Gastrocnemius medialis (tissue), 4 donors: Measurements from ENCODE around the gene FBXW9. TPM values are rescaled to one million over a fixed set of nuclear protein-coding genes. Genes with fewer than 3 reads are reported as not detected.

Experiments used
- ATAC-seq, 2 donors: fragments of 150-250 bp; one replicate each; pipeline ENCODE4 v1.9.1; 2016
- DNase-seq, 2 donors: peaks; one replicate each; pipeline ENCODE4 v3.0.0-alpha.2; 2019
- H3K27ac ChIP-seq, 4 donors: fragments of 200-600 bp; sonication (generic); 1 replicate in 1 of 4; 2 replicates in 3 of 4; pipeline ENCODE4 v1.5.1; 2016 to 2018; ENCODE audit warnings: mild to moderate bottlenecking in 2 of 4, moderate library complexity in 1 of 4
- H3K27me3 ChIP-seq, 3 donors: fragments of 200-600 bp; sonication (generic) in 2 of 3; 1 replicate in 1 of 3; 2 replicates in 2 of 3; pipeline versions ENCODE4 v1.5.1 to v1.6.0; 2016 to 2019; ENCODE audit warnings: mild to moderate bottlenecking in 1 of 3, moderate library complexity in 1 of 3
- H3K36me3 ChIP-seq, 2 donors: fragments of 200-600 bp; sonication (generic) in 1 of 2; one replicate each; pipeline ENCODE4 v1.5.1; 2017 to 2018
- H3K4me1 ChIP-seq, 2 donors: fragments of 200-600 bp; sonication (generic) in 1 of 2; one replicate each; pipeline ENCODE4 v1.5.1; 2016 to 2017; ENCODE audit warnings: mild to moderate bottlenecking in 2 of 2
- H3K4me3 ChIP-seq, 4 donors: fragments of 200-600 bp; sonication (generic) in 3 of 4; 1 replicate in 1 of 4; 2 replicates in 3 of 4; pipeline ENCODE4 v1.5.1; 2016 to 2019; ENCODE audit warnings: mild to moderate bottlenecking in 2 of 4
- H3K9me3 ChIP-seq, 3 donors: fragments of 200-600 bp; sonication (generic) in 2 of 3; 1 replicate in 1 of 3; 2 replicates in 2 of 3; pipeline ENCODE4 v1.5.1; 2016 to 2019
- POLR2A ChIP-seq, 2 donors: fragments of 450-650 bp; IDR thresholded peaks; one replicate each; pipeline ENCODE4 v1.6.1; 2017; ENCODE audit warnings: antibody characterized with exemption in 2 of 2, mild to moderate bottlenecking in 2 of 2, moderate library complexity in 2 of 2
- in situ Hi-C, 4 donors: fragments of 200-750 bp; cut with MboI; loops; one replicate each; pipeline versions ENCODE4 v1.15.0 to v1.8.0; 2017; ENCODE audit warnings: low sequenced_read_pairs in 4 of 4
- intact Hi-C: fragments of 100-400 bp; cut with DNase I; formaldehyde crosslinking; loops from one replicate; pipeline ENCODE4 v1.15.1; 2023; ENCODE audit warnings: low total_unique reads
- total RNA-seq, 4 donors: library from RNA; depleted of rRNA; stranded (reverse); fragments of >200 nt; gene quantifications; one replicate each; pipeline versions ENCODE4 v1.1.0 to v1.2.3, GENCODE V29; 2016
- TF ChIP-seq, protein P1 (sequence below), 5 experiments: fragments of 450-650 bp in 3 of 5; fragments of 200-600 bp in 2 of 5; sonication (generic) in 2 of 5; IDR thresholded peaks in 4 of 5; conservative IDR thresholded peaks in 1 of 5; 1 replicate in 4 of 5; 2 replicates in 1 of 5; pipeline ENCODE4 v1.5.1; 2016 to 2019; ENCODE audit warnings: antibody characterized with exemption in 5 of 5, mild to moderate bottlenecking in 3 of 5, moderate library complexity in 3 of 5

FBXW9 gene
- total RNA-seq, 4 donors from 2014 or later: 2.5 to 5.8 (median 3.3) TPM

DNA sequence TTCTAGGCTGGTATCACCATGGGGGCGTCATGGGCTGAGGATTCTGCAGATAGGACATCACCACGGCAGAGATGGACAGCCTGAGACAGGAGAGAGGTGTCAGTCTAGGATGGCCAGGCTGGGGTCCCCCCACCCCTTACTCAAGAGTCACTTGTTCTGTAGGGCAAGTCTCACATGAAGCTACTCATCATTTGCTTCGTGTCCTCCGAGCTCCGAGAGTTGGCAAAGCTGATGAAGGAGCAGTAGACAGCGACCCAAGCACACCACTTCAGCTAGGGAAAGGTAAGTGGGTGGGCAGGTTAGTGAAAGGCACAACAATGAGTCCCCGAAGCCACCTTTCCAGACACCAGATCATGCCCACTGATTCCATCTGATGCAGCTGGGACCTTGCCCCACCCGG, 28.1 kb downstream of the FBXW9 start:
- no peaks in the 10 kb centered on the region for H3K27me3 ChIP-seq
- peak overlapping the region; percentile 79 to 99 (median 94) for H3K4me3 ChIP-seq
- peaks cover 0 to 38% of the 10 kb centered on the region in 2 donors for H3K36me3 ChIP-seq
- DNase-seq (no peak), ATAC-seq (no peak)
- peaks cover 33 to 36% of the 10 kb centered on the region in 2 donors for H3K4me1 ChIP-seq
- H3K9me3 ChIP-seq: no peaks in the 10 kb centered on the region
- in situ Hi-C loops: no loop called here
- intact Hi-C loops: loop anchor here (2.0 to 5.0 kb wide), 4 partner anchors 58 to 871 kb away; partner anchors contain the start of genes ZNF490, ZNF491, ZNF564 and ZNF791
- TF ChIP-seq, protein P1, sequence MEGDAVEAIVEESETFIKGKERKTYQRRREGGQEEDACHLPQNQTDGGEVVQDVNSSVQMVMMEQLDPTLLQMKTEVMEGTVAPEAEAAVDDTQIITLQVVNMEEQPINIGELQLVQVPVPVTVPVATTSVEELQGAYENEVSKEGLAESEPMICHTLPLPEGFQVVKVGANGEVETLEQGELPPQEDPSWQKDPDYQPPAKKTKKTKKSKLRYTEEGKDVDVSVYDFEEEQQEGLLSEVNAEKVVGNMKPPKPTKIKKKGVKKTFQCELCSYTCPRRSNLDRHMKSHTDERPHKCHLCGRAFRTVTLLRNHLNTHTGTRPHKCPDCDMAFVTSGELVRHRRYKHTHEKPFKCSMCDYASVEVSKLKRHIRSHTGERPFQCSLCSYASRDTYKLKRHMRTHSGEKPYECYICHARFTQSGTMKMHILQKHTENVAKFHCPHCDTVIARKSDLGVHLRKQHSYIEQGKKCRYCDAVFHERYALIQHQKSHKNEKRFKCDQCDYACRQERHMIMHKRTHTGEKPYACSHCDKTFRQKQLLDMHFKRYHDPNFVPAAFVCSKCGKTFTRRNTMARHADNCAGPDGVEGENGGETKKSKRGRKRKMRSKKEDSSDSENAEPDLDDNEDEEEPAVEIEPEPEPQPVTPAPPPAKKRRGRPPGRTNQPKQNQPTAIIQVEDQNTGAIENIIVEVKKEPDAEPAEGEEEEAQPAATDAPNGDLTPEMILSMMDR (IDR thresholded peaks at IDR 0.05 in 4 of 5, conservative IDR thresholded peaks at IDR 0.05 in 1 of 5): no peak
- no peak for TF ChIP-seq POLR2A (IDR thresholded peaks at IDR 0.05)
- H3K27ac ChIP-seq: peak overlapping the region; percentile 95 to 99 (median 98)

DNA sequence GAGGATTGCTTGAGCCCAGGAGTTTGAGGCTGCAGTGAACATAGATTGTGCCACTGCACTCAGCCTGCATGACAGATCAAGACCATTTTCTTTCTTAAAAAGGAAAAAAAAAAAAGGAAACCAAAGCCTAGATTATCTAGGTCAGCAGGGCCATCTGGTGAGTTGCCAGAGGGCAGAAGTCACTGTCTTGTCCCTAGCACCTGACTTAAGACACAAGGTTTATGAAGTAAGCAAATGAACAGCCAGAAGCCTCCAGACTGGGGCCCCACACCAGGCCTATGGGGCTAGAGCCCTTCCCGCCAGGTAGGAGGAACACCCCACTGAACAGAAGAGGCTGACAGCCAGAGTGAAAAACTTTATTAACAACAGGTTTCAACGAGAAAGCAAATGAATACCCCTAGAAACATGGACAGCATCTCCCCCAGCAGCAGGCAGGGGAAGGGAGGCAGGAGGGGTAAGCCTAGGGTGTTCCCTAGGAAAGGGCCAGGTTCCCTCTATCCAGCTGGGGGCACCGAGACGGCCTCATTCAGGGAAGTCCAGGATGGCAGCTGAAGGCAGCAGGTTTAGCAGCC, 28.6 kb downstream of the FBXW9 start:
- Histone ChIP-seq H3K27me3 (no peaks in the 10 kb centered on the region), H3K9me3 (no peaks in the 10 kb centered on the region), H3K4me1 (peaks cover 33 to 36% of the 10 kb centered on the region in 2 donors), H3K27ac (peak overlapping the region; percentile 95 to 99 (median 98)), H3K4me3 (peak overlapping the region in 3 of 4 donors; percentile 79 to 98 (median 89)), H3K36me3 (peaks cover 0 to 40% of the 10 kb centered on the region in 2 donors)
- no peak for ATAC-seq
- in situ Hi-C loops: no loop called here
- intact Hi-C loops: loop anchor here (2.0 to 5.0 kb wide), 4 partner anchors 57 to 871 kb away; partner anchors contain the start of genes ZNF490, ZNF491, ZNF564 and ZNF791
- DNase-seq: no peak
- no peak for TF ChIP-seq POLR2A (IDR thresholded peaks at IDR 0.05)
- TF ChIP-seq, protein P1 (IDR thresholded peaks at IDR 0.05 in 4 of 5, conservative IDR thresholded peaks at IDR 0.05 in 1 of 5): no peak

DNA sequence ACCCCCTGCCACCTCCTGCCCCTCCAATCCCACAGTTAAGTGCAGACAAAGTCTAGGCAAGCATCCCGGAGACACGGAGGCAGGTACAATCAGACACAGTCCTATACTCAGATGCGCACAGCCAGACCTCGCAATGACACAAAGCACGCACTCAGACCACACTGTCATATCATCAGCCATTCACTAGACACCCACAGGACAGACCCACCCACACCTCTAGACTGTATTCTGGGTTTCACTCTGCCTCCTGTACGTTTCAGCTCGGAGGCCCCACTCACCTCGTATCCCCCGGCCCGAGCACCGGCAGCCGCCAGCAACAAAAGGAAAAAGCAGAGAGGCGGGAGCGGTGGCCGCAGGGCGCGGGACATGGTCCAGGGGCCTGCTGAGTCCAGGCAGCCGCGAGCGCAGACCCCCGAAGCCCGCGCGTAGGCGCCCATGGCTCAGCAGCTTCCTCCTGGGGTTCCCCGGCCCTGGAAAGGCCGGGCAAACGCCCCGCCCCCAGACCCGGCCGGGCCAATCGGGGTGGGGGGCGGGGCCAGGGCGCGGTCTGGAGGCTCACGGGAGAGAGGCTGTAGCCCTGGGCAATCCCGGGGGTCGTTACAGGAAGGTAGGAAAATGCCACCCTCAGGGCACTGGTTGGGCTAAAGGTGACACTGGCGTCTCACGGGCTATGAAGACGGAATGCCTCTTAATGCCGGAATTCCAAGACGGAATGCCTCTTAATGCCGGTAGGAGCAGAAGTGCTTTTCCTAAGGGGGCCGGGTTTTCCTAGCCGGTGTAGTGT, 30.0 kb downstream of the FBXW9 start, which contains the start of the genes MAN2B1 and WDR83:
Gene MAN2B1 (minus strand): TSS at position 478 of the 784 bp plus-strand sequence. CDS start 41 bp downstream, at position 437.
Gene WDR83 (plus strand): TSS at position 543 of the 784 bp plus-strand sequence. CDS start 2,984 bp downstream, outside the sequence.
- peak within 1 kb of the TSS; percentile 89 to 99 (median 96) for H3K4me3 ChIP-seq
- no peaks in the 10 kb centered on the region for H3K9me3 ChIP-seq
- intact Hi-C loops (loop anchor here (5.0 kb wide), 3 partner anchors 114 to 869 kb away; partner anchors contain the start of genes ZNF491, ZNF564 and ZNF799), in situ Hi-C loops (no loop called here)
- DNase-seq: peak; percentile 37 to 71
- TF ChIP-seq, protein P1 (IDR thresholded peaks at IDR 0.05 in 4 of 5, conservative IDR thresholded peaks at IDR 0.05 in 1 of 5): no peak
- TF ChIP-seq POLR2A (IDR thresholded peaks at IDR 0.05): peak in 1 of 2 donors; percentile 55
- peak; percentile 73 to 77 for ATAC-seq
- H3K36me3 ChIP-seq: peaks cover 0 to 46% of the 10 kb centered on the region in 2 donors
- no peaks in the 10 kb centered on the region for H3K27me3 ChIP-seq
- peaks cover 33 to 36% of the 10 kb centered on the region in 2 donors for H3K4me1 ChIP-seq
- H3K27ac ChIP-seq: peak within 1 kb of the TSS; percentile 82 to 99 (median 98)

DNA sequence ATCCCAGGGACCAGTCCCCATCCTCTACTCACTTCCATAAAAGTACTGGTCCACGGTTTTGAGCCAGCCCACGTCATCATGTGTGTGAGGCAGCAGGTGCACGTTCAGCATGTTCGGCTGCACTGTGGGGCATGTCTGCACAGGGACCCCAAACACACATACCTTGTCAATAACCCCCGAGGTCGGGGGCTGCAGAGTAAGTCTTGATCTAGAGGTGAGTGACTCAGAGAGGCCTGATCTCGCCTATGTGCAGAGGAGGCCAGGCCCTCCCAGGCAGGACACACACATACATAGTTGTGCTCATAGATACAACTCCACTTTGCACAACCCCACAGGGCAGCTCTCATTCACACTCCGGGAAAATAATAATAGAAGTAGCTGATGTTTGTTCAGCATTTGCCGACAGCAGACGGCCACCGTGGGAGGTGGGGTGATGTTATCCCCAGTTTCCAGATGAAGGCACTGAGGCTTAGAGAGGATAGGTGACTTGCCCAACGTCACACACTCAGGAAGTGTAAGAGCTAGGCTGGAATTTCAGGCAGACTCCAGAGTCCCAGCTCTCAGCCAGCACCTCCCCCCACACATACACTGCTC, 30.7 kb downstream of the FBXW9 start:
- DNase-seq (no peak), ATAC-seq (no peak)
- H3K27me3 ChIP-seq: no peaks in the 10 kb centered on the region
- H3K36me3 ChIP-seq: peaks cover 0 to 53% of the 10 kb centered on the region in 2 donors
- H3K9me3 ChIP-seq: no peaks in the 10 kb centered on the region
- H3K4me3 ChIP-seq: peak overlapping the region; percentile 89 to 99 (median 96)
- H3K4me1 ChIP-seq: peaks cover 32 to 35% of the 10 kb centered on the region in 2 donors
- TF ChIP-seq, protein P1 (IDR thresholded peaks at IDR 0.05 in 4 of 5, conservative IDR thresholded peaks at IDR 0.05 in 1 of 5): no peak
- no peak for TF ChIP-seq POLR2A (IDR thresholded peaks at IDR 0.05)
- peak overlapping the region; percentile 82 to 99 (median 98) for H3K27ac ChIP-seq
- intact Hi-C loops (loop anchor here (5.0 kb wide), 3 partner anchors 113 to 868 kb away; partner anchors contain the start of genes ZNF491, ZNF564 and ZNF799), in situ Hi-C loops (no loop called here)
